GM12892 (cell line): Measurements from ENCODE around the gene KCNN1.

Experiments
- POLR2A ChIP-seq: IDR thresholded peaks from 2 replicates; pipeline ENCODE4 v1.6.1; 2011; ENCODE audit warnings: low read depth, low read length, control low read depth
- POLR2AphosphoS5 ChIP-seq: IDR thresholded peaks from 2 replicates; pipeline ENCODE4 v1.6.1; 2011; ENCODE audit warnings: low read depth, low read length, control low read depth
- TAF1 ChIP-seq: IDR thresholded peaks from 2 replicates; pipeline ENCODE4 v1.6.1; 2011; ENCODE audit warnings: low read depth, mild to moderate bottlenecking, control low read depth, low read length, borderline replicate concordance

DNA sequence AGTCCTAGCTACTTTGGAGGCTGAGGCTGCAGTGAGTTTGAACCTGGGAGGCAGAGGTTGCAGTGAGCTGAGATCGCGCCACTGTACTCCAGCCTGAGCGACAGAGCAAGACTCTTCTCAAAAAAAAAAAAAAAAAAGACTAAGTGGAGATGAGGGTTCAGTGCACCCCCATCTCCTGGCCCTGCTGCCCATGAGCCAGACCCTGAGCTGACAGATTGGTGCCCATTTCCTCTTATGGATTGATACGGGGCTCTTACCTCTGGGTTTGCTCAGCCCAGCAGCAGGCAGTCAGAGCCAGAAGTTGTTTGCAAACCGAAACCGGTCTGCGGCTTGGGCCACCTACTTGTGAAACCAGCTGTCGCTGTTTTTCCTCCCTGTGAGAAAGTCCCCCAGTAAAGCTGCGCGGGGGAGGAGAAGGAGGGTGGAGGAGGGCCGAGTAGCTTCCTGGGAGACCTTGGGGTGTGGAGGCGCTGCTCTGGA, 78.0 kb downstream of the KCNN1 start:
- TF ChIP-seq POLR2A: no peak
- no peak; the same call in 1 of the 2 replicates for TF ChIP-seq POLR2AphosphoS5
- TF ChIP-seq TAF1: no peak
